HG03045 (cell line): ENCODE data around the gene GYPB.
"Not testable (repeated sequence)": the region's sequence is repeated elsewhere in the genome, so short reads cannot be mapped to it uniquely, and the experiment has no call there.

Experiments
- ATAC-seq: cut with Tn5 transposase; IDR thresholded peaks from one replicate; pipeline ENCODE4 v1.9.1; 2021; ENCODE audit warnings: mild to moderate bottlenecking, moderate library complexity; ENCODE audit not compliant: unreplicated experiment

Gene GYPB

GRCh38 chr4:143950185-143950584, 69.0 kb downstream of the GYPB start:
- ATAC-seq: not testable (repeated sequence)

GRCh38 chr4:143947493-143947892, 71.7 kb downstream of the GYPB start:
- not testable (repeated sequence) for ATAC-seq
